ENCODE measurements around the gene PHRF1. TPM values are rescaled to one million over a fixed set of nuclear protein-coding genes. Genes with fewer than 3 reads are reported as not detected.
A peak's percentile ranks its signal among the peaks of the same experiment; 100 is the strongest.

PHRF1 gene
- total and polyA plus RNA-seq, 8 donors, result 11.2 to 39.3 (median 14.8) TPM

DNA sequence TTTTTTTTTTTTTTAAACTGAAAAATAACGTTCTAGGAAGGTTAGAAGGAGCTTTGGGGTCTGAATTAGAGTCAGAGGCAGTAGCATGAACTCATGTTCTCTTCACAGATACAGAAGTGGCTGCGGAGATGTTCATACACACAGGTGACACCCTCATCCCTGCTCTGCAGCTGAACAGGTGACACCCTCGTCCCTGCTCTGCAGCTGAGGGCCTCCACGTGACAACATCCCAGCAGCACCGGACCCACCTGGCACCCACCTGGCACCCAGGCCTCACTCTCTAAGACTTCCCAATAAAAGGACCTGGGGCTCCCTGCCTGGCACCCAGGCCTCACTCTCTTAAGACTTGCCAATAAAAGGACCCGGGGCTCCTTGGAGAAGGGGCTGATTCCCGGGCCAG lies 80.6 kb downstream of the PHRF1 start:
- FAIRE-seq (no peak), DNase-seq (no peak), ATAC-seq (no peak)
- WGBS, 2 donors, result 78 to 80% methylated on average over 7 of the region's 7 CpGs
- Histone ChIP-seq H3K27ac (no peak overlapping the region), H3K4me3 (no peak overlapping the region), H3K36me3 (peaks cover 0 to 4% (median 0%) of the 10 kb centered on the region in 3 donors), H3K27me3 (no peaks in the 10 kb centered on the region), H3K4me1 (peaks cover 0 to 12% (median 10%) of the 10 kb centered on the region in 3 donors), H3K9me3 (no peaks in the 10 kb centered on the region)
- intact Hi-C loops (cut with DNase I), result no loop called here
- no peak for TF ChIP-seq CTCF (IDR thresholded peaks at IDR 0.05)

DNA sequence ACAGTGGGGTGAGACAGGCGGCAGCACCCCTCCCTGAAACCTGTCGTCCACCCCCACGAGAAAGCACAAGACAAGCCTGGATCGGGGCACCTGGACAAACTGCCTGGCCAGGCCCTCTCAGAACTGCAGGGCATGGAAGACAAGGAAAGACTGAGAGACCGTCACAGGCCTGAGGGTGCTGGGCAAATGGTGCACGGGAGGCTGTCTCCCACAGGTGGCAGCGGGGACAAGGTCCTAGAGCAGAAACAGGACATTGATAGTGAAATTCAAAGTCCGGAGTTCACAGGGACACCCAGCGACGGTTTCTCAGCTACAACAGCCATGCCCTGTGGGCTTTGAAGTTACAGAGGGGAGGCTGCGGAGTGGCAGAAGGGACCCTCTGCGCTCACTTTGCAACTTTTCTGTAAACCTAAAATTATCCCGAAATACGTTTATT lies 81.4 kb downstream of the PHRF1 start:
- intact Hi-C loops (cut with DNase I), result no loop called here
- no peak for FAIRE-seq
- Histone ChIP-seq H3K27ac (no peak overlapping the region), H3K9me3 (no peaks in the 10 kb centered on the region), H3K4me3 (no peak overlapping the region), H3K27me3 (no peaks in the 10 kb centered on the region), H3K36me3 (peaks cover 0 to 4% (median 0%) of the 10 kb centered on the region in 3 donors), H3K4me1 (peaks cover 0 to 12% (median 10%) of the 10 kb centered on the region in 3 donors)
- WGBS, 2 donors, result 64 to 65% methylated on average over 14 of the region's 14 CpGs
- no peak for DNase-seq
- TF ChIP-seq CTCF (IDR thresholded peaks at IDR 0.05), result no peak
- peak; percentile 29 to 46 (median 44) for ATAC-seq

DNA sequence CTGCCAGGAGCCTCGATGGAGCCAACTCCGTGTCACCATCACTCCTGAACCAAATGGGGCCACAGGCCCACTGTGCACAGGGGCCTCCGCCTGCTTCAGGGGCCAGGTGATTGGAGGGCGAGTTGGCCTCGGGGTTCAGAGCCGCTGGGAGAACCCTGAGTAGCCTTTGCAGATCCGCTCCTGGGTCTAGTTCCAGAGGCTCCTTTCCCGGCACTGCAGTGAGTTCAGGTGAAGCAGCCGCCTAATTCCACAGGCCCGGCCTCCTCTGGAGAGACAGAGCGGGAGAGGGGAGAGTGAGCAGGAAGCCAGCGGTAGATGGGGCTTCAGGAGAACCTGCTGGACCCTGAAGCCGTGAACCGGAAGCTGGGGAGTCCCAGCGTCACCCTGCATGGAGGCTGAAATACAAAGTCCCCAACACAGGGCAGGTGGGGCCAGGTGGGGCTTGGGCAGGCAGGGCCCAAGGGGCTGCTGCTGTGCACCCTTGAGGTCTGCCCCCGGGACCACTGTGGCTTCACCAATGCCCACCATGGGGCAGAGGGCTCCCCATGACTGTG lies 83.3 kb downstream of the PHRF1 start:
- Histone ChIP-seq H3K4me3 (no peak overlapping the region), H3K9me3 (no peaks in the 10 kb centered on the region), H3K27ac (no peak overlapping the region), H3K36me3 (peaks cover 0 to 4% (median 0%) of the 10 kb centered on the region in 3 donors), H3K4me1 (peaks cover 0 to 10% (median 10%) of the 10 kb centered on the region in 3 donors), H3K27me3 (no peaks in the 10 kb centered on the region)
- ATAC-seq (no peak), DNase-seq (no peak), FAIRE-seq (no peak)
- no peak for TF ChIP-seq CTCF (IDR thresholded peaks at IDR 0.05)
- intact Hi-C loops (cut with DNase I), result loop anchor here in 2 of 3 donors (5.0 kb wide), 1 partner anchor 63 kb away; no protein-coding TSS in a partner anchor
- 93 to 94% methylated on average over 15 to 16 of the region's 16 CpGs for WGBS, 2 donors

DNA sequence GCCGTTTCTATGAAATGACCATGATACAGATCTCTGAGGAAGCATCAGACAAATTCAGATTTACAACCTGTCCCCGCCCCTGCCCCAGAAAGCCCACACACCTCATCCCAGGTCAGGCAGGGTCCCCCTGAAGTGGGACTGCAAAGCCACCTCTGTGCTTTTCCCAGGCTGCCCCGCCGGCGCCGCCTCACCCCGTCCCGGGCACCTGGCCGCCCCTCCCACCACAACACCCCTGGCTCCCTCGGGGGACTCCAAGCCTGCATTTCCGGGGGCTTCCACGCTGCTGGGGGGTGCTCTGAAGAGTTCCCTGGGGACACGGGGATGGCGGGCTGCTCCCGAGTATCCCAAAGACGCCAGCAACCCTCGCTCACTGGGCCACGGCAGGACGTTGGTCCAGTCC lies 84.0 kb downstream of the PHRF1 start:
- H3K9me3 ChIP-seq, result no peaks in the 10 kb centered on the region
- no peak for TF ChIP-seq CTCF (IDR thresholded peaks at IDR 0.05)
- no peak for DNase-seq
- no peaks in the 10 kb centered on the region for H3K27me3 ChIP-seq
- WGBS, 2 donors, result 89 to 93% methylated on average over 19 of the region's 19 CpGs
- H3K27ac ChIP-seq, result no peak overlapping the region
- no peak overlapping the region for H3K4me3 ChIP-seq
- peaks cover 0 to 4% (median 0%) of the 10 kb centered on the region in 3 donors for H3K36me3 ChIP-seq
- FAIRE-seq, result no peak
- no peak for ATAC-seq
- intact Hi-C loops (cut with DNase I), result loop anchor here in 2 of 3 donors (5.0 kb wide), 1 partner anchor 62 kb away; no protein-coding TSS in a partner anchor
- peaks cover 0 to 3% (median 3%) of the 10 kb centered on the region in 3 donors for H3K4me1 ChIP-seq

Data from pancreas (tissue), 10 donors.